Keratinocyte (primary cell): Measurements from ENCODE around the gene OLFM2. TPM values are rescaled to one million over a fixed set of nuclear protein-coding genes. Genes with fewer than 3 reads are reported as not detected.

Experiments
- DNase-seq: peaks from one replicate; pipeline ENCODE4 v3.0.0-alpha.2; 2011; ENCODE audit warnings: low read depth, missing footprints, low spot score
- FAIRE-seq: peaks from 2 replicates; lab custom pipeline; 2011; peaks lifted over from hg19 to GRCh38; lab: Jason Lieb, UNC
- H2AFZ ChIP-seq: 2 replicates; pipeline ENCODE4 v1.6.0; 2012; ENCODE audit warnings: low read length, control low read depth, inconsistent platforms; ENCODE audit not compliant: control insufficient read depth
- H3K27ac ChIP-seq: 2 replicates; pipeline ENCODE4 v1.5.1; 2011; ENCODE audit warnings: low read length; ENCODE audit not compliant: control insufficient read depth, insufficient read depth
- H3K27me3 ChIP-seq: 3 replicates; pipeline ENCODE4 v1.6.0; 2011; ENCODE audit warnings: low read length; ENCODE audit not compliant: control insufficient read depth, insufficient read depth; ENCODE audit errors: extremely low read depth
- H3K36me3 ChIP-seq, 2 experiments: 2 replicates in 1 of 2; 3 replicates in 1 of 2; pipeline ENCODE4 v1.5.1; 2011; ENCODE audit warnings: low read length in 2 of 2, mild to moderate bottlenecking in 1 of 2; ENCODE audit not compliant: control insufficient read depth in 2 of 2, insufficient read depth in 2 of 2; ENCODE audit errors: extremely low read depth in 1 of 2
- H3K4me1 ChIP-seq: 3 replicates; pipeline ENCODE4 v1.5.1; 2011; ENCODE audit warnings: low read length; ENCODE audit not compliant: control insufficient read depth, insufficient read depth; ENCODE audit errors: extremely low read depth
- H3K4me2 ChIP-seq: 3 replicates; pipeline ENCODE4 v1.6.0; 2011; ENCODE audit warnings: low read depth, low read length; ENCODE audit not compliant: control insufficient read depth, insufficient read depth; ENCODE audit errors: extremely low read depth
- H3K4me3 ChIP-seq, 3 experiments: fragments of 200-600 bp in 1 of 3; sonication (generic) in 1 of 3; 2 replicates in 2 of 3; 3 replicates in 1 of 3; pipeline ENCODE4 v1.5.1; 2011 to 2016; ENCODE audit warnings: low read length in 3 of 3, mild to moderate bottlenecking in 3 of 3, control low read depth in 2 of 3, inconsistent platforms in 1 of 3, low read depth in 1 of 3, mixed read lengths in 1 of 3, mixed run types in 1 of 3, moderate library complexity in 1 of 3; ENCODE audit not compliant: control insufficient read depth in 2 of 3, insufficient read depth in 2 of 3; ENCODE audit errors: extremely low read depth in 1 of 3
- H3K79me2 ChIP-seq: 2 replicates; pipeline ENCODE4 v1.6.0; 2012; ENCODE audit warnings: low read length; ENCODE audit not compliant: control insufficient read depth, insufficient read depth
- H3K9ac ChIP-seq: 3 replicates; pipeline ENCODE4 v1.6.0; 2011; ENCODE audit warnings: low read length; ENCODE audit not compliant: control insufficient read depth, insufficient read depth; ENCODE audit errors: extremely low read depth
- H3K9me1 ChIP-seq: 3 replicates; pipeline ENCODE4 v1.6.0; 2011; ENCODE audit warnings: low read length; ENCODE audit not compliant: control insufficient read depth, insufficient read depth; ENCODE audit errors: extremely low read depth
- H3K9me3 ChIP-seq: 2 replicates; pipeline ENCODE4 v1.5.1; 2012; ENCODE audit warnings: low read depth, low read length; ENCODE audit not compliant: control insufficient read depth
- H4K20me1 ChIP-seq: 3 replicates; pipeline ENCODE4 v1.6.0; 2011; ENCODE audit warnings: low read length; ENCODE audit not compliant: control insufficient read depth, insufficient read depth; ENCODE audit errors: extremely low read depth
- EZH2 ChIP-seq: IDR thresholded peaks from one replicate; pipeline ENCODE4 v1.6.1; 2012; ENCODE audit warnings: inconsistent platforms, mild to moderate bottlenecking, low read length, moderate library complexity
- dilution Hi-C: fragments of 300-500 bp; cut with MboI; formaldehyde crosslinking; loops from one replicate; pipeline ENCODE4 v1.7.0; 2020; ENCODE audit warnings: low sequenced_read_pairs; ENCODE audit not compliant: extremely low pct_ligation_motif_present
- polyA plus RNA-seq, 5 experiments: library from polyadenylated mRNA; depleted of rRNA in 3 of 5; stranded (reverse) in 3 of 5; stranded (forward) in 1 of 5; unstranded in 1 of 5; fragments of >200 nt; gene quantifications; 1 replicate in 1 of 5; 2 replicates in 3 of 5; 3 replicates in 1 of 5; pipeline versions ENCODE4 v1.2.1 to v1.2.3, GENCODE V29; 2011 to 2012; ENCODE audit warnings: missing spikeins in 2 of 5, low read depth in 1 of 5, low replicate concordance in 1 of 5
- TF ChIP-seq, protein P1 (sequence below), 3 experiments: IDR thresholded peaks in 1 of 3; conservative IDR thresholded peaks in 1 of 3; optimal IDR thresholded peaks in 1 of 3; 2 replicates in 2 of 3; 3 replicates in 1 of 3; pipeline versions ENCODE3 to v1.5.1; 2011; ENCODE audit warnings: low read length in 3 of 3, mild to moderate bottlenecking in 3 of 3, moderate library complexity in 2 of 3, control low read depth in 1 of 3, inconsistent platforms in 1 of 3; ENCODE audit not compliant: insufficient read depth in 2 of 3; ENCODE audit errors: extremely low read depth in 1 of 3

Gene OLFM2
- polyA plus RNA-seq, 1 donor (not counting 4 experiments of a cell fraction or from before 2014, with no cell fraction given): 5.3 TPM

DNA sequence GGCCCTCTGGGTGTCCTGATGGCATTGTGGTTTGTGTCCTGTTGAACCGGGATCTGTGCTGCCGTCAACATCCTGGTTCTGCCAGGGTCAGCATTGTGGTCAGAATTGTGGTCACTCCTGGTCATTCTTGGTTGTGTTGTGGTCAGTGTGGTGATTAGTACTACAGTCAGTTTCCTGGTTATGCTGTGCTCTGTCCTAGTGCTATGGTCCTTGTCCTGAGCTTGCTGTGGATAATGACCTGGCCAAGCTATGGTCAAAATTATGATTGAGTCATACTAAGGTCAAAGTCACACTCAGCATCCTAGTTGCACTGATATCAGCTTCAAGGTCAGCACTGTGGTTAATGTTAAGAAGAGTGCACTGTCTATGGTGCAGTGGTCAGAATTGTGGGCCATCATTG is 4.5 kb upstream of the OLFM2 start:
- DNase-seq (no peak), FAIRE-seq (no peak)
- H4K20me1 ChIP-seq: no peaks in the 10 kb centered on the region
- dilution Hi-C loops: loop anchor here (25.0 kb wide), 1 partner anchor 147 kb away; the partner anchor contains the start of gene SHFL
- H3K4me1 ChIP-seq: peaks cover 9% of the 10 kb centered on the region
- no peaks in the 10 kb centered on the region for H3K79me2 ChIP-seq
- no peak overlapping the region for H2AFZ ChIP-seq
- H3K36me3 ChIP-seq: no peaks in the 10 kb centered on the region
- no peak overlapping the region for H3K9ac ChIP-seq
- TF ChIP-seq, protein P1, sequence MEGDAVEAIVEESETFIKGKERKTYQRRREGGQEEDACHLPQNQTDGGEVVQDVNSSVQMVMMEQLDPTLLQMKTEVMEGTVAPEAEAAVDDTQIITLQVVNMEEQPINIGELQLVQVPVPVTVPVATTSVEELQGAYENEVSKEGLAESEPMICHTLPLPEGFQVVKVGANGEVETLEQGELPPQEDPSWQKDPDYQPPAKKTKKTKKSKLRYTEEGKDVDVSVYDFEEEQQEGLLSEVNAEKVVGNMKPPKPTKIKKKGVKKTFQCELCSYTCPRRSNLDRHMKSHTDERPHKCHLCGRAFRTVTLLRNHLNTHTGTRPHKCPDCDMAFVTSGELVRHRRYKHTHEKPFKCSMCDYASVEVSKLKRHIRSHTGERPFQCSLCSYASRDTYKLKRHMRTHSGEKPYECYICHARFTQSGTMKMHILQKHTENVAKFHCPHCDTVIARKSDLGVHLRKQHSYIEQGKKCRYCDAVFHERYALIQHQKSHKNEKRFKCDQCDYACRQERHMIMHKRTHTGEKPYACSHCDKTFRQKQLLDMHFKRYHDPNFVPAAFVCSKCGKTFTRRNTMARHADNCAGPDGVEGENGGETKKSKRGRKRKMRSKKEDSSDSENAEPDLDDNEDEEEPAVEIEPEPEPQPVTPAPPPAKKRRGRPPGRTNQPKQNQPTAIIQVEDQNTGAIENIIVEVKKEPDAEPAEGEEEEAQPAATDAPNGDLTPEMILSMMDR (optimal IDR thresholded peaks at IDR 0.05 in 1 of 3, IDR thresholded peaks at IDR 0.05 in 1 of 3, conservative IDR thresholded peaks at IDR 0.05 in 1 of 3; ENCODE audit: extremely low read depth in 1 of 3, insufficient read depth in 2 of 3, low read length in 3 of 3): no peak
- no peak for TF ChIP-seq EZH2
- no peaks in the 10 kb centered on the region for H3K9me1 ChIP-seq
- peaks cover 11% of the 10 kb centered on the region for H3K27me3 ChIP-seq
- no peaks in the 10 kb centered on the region for H3K9me3 ChIP-seq
- no peak overlapping the region for H3K4me3 ChIP-seq
- H3K27ac ChIP-seq: no peak overlapping the region
- no peak overlapping the region for H3K4me2 ChIP-seq

DNA sequence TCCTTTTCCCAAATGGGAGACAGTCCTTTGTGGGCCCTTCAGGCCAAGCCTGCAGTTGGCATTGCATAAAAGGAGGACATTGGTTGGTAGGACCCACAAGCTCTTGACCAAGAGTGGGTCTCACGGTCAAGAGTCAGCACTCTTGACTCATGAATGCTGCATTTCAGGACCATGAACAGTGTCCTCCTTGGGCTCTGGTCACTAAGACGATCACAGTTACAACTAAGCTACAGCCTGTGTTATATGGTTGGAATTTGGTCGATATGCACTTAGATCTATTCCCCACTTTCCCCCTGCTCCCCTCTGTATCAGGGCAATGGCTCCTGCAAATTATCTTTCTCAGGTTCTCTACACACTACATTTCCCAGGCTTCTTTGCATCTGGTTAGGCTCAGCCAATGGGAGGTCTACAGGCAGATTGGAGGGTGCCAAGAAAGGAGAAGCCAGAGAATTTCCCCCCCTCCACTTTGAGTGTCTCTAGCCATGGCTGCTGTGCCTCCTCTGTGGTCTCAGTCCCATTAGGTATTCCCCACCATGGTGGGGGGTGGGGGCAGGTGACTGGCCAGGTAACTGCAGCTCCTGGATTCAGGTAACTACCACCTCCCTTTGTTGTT is 3.1 kb upstream of the OLFM2 start:
- peaks cover 25% of the 10 kb centered on the region for H3K27me3 ChIP-seq
- no peak overlapping the region for H3K4me3 ChIP-seq
- H3K9me1 ChIP-seq: no peaks in the 10 kb centered on the region
- no peak for DNase-seq
- H3K4me2 ChIP-seq: no peak overlapping the region
- no peaks in the 10 kb centered on the region for H3K9me3 ChIP-seq
- H3K79me2 ChIP-seq: no peaks in the 10 kb centered on the region
- no peak overlapping the region for H3K27ac ChIP-seq
- FAIRE-seq: no peak
- peaks cover 12% of the 10 kb centered on the region for H3K4me1 ChIP-seq
- TF ChIP-seq, protein P1 (optimal IDR thresholded peaks at IDR 0.05 in 1 of 3, IDR thresholded peaks at IDR 0.05 in 1 of 3, conservative IDR thresholded peaks at IDR 0.05 in 1 of 3; ENCODE audit: extremely low read depth in 1 of 3, insufficient read depth in 2 of 3, low read length in 3 of 3): no peak
- no peak for TF ChIP-seq EZH2
- no peaks in the 10 kb centered on the region for H3K36me3 ChIP-seq
- H4K20me1 ChIP-seq: no peaks in the 10 kb centered on the region
- H3K9ac ChIP-seq: no peak overlapping the region
- no peak overlapping the region for H2AFZ ChIP-seq
- dilution Hi-C loops: loop anchor here (25.0 kb wide), 1 partner anchor 148 kb away; the partner anchor contains the start of gene SHFL
